Measurements from ENCODE around the gene CFHR1. TPM values are rescaled to one million over a fixed set of nuclear protein-coding genes. Genes with fewer than 3 reads are reported as not detected.

The CFHR1 gene
- total and polyA plus RNA-seq, 2 of the 13 experiments (the other 11 are each of a cell fraction or from before 2014, with no cell fraction given): not detected

- Histone ChIP-seq H4K20me1 (ENCODE audit: insufficient read depth, low read length) (no peaks in the 10 kb centered on the region), H3K4me3 (replicated peaks in 1 of 3; ENCODE audit: insufficient read depth in 1 of 3, low read depth in 2 of 3, low read length in 3 of 3) (no peak overlapping the region), H3K9ac (ENCODE audit: insufficient read depth, low read depth, low read length) (no peak overlapping the region), H2AFZ (ENCODE audit: low read length) (no peak overlapping the region), H3K27ac (ENCODE audit: extremely low read length, insufficient read depth, low read length) (no peak overlapping the region), H3K4me1 (ENCODE audit: insufficient read depth, low read length) (no peaks in the 10 kb centered on the region), H3K9me3 (ENCODE audit: low read length) (no peaks in the 10 kb centered on the region), H3K4me2 (ENCODE audit: low read depth, low read length) (no peak overlapping the region), H3K36me3 (replicated peaks in 1 of 2; ENCODE audit: control insufficient read depth in 1 of 2, insufficient read depth in 2 of 2, low read length in 2 of 2) (no peaks in the 10 kb centered on the region), H3K27me3 (ENCODE audit: control insufficient read depth in 1 of 2, insufficient read depth in 2 of 2, low read length in 2 of 2) (no peaks in the 10 kb centered on the region; a peak in 1 of 5 replicates), H3K79me2 (ENCODE audit: insufficient read depth, low read length) (no peaks in the 10 kb centered on the region)
- intact Hi-C loops (cut with micrococcal nuclease; ENCODE audit: unreplicated experiment) (no loop called here), in situ Hi-C loops (cut with HindIII; ENCODE audit: extremely low pct_ligation_motif_present, low pct_unique_long_range_greater_than_20kb) (no loop called here)
- ATAC-seq (no peak), FAIRE-seq (no peak), DNase-seq (ENCODE audit: low spot score) (no peak)
- 62% methylated on average over 6 of the region's 6 CpGs for WGBS (ENCODE audit: low lambda C conversion rate)
- CTCF ChIA-PET (ENCODE audit: low intra/inter-chr PET ratio, low total read pairs): no interaction called here
- no TSS peak for BruUV-seq (replicated peaks)
- POLR2A ChIA-PET: no interaction called here
- TF ChIP-seq ZNF569 (CRISPR knock-in tag; IDR thresholded peaks at IDR 0.05; ENCODE audit: borderline replicate concordance) (no peak), DNMT1 (CRISPR knock-in tag; IDR thresholded peaks at IDR 0.05) (no peak), ZBTB40 (IDR thresholded peaks at IDR 0.05) (no peak), ZBTB40 (CRISPR knock-in tag; IDR thresholded peaks at IDR 0.05) (no peak), ZNF414 (CRISPR knock-in tag; IDR thresholded peaks at IDR 0.05) (no peak), ZFP36L1 (CRISPR knock-in tag; IDR thresholded peaks at IDR 0.05) (no peak), ZFAT (CRISPR knock-in tag; conservative IDR thresholded peaks at IDR 0.05) (no peak), ZNF20 (CRISPR knock-in tag; IDR thresholded peaks at IDR 0.05) (no peak), ZNF710 (CRISPR knock-in tag; IDR thresholded peaks at IDR 0.05; ENCODE audit: borderline replicate concordance) (no peak), ZNF580 (CRISPR knock-in tag; IDR thresholded peaks at IDR 0.05; ENCODE audit: borderline replicate concordance, low read depth) (no peak), ZNF136 (CRISPR knock-in tag; IDR thresholded peaks at IDR 0.05; ENCODE audit: low read depth) (no peak), JUND (CRISPR knock-in tag; IDR thresholded peaks at IDR 0.05) (no peak), ZFX (CRISPR knock-in tag; IDR thresholded peaks at IDR 0.05; ENCODE audit: low read depth) (no peak)
Measured at GRCh38 chr1:196856053-196856452, 36.5 kb downstream of the CFHR1 start.

Measured in HepG2 (cell line).